Activated CD8-positive, alpha-beta memory T cell treated with anti-CD3 and anti-CD28 coated beads for 36 hours (primary cell): Measurements from ENCODE around the gene ALKBH6. TPM values are rescaled to one million over a fixed set of nuclear protein-coding genes. Genes with fewer than 3 reads are reported as not detected.

ENCODE experiments used
- CTCF ChIA-PET: fragments of 350-600 bp; sonication (Branson Sonifier 250); formaldehyde crosslinking; loops from one replicate; lab custom pipeline; 2021; ENCODE audit warnings: antibody characterized with exemption; lab: Charles Lee
- POLR2A ChIA-PET: fragments of 350-600 bp; sonication (Branson Sonifier 250); formaldehyde crosslinking; loops from one replicate; lab custom pipeline; 2021; ENCODE audit warnings: antibody characterized with exemption; lab: Charles Lee
- total RNA-seq, 2 experiments: library from RNA; stranded (reverse); gene quantifications; one replicate each; pipeline ENCODE4 v1.2.3, GENCODE V29; 2021

ALKBH6 gene
- total RNA-seq, 2 experiments from 2014 or later: 35.2 to 36.7 TPM

DNA sequence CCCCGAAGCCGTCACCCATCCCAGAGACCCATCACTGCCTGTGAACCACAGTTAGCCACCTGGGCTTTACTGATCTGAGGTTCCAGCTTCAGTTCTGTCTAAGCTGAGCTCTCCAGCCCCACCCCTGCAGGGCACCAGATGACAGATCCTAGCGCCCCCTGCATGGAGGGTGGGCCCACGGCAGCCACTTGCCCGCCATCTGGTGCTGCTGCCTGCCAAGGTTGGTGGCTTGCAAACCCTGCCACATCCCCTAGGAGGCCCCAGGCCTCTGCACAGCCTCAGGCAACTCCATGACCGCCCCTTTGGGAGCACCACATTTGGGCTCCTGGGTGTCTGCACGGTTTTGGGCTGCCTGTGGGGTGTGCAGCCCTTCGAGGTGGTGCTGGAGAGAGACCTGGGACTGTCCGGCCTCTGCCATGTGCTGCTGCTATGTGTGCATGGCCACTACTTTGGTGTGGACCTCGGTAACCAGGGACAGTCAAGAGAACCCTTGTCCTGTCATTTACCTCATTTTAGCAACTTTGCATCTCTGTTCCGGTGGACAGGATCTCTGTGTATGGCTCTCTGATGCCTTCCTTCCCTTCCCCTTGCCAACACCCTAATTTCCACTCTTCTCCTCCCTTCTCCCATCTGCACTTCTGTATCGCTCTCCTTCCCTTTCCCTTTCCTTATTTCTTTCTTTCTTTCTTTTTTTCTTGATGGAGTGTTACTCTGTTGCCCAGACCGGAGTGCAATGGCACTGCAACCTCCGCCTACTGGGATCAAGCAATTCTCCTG, 36.4 kb downstream of the ALKBH6 start:
- POLR2A ChIA-PET: no interaction called here
- CTCF ChIA-PET: no interaction called here

DNA sequence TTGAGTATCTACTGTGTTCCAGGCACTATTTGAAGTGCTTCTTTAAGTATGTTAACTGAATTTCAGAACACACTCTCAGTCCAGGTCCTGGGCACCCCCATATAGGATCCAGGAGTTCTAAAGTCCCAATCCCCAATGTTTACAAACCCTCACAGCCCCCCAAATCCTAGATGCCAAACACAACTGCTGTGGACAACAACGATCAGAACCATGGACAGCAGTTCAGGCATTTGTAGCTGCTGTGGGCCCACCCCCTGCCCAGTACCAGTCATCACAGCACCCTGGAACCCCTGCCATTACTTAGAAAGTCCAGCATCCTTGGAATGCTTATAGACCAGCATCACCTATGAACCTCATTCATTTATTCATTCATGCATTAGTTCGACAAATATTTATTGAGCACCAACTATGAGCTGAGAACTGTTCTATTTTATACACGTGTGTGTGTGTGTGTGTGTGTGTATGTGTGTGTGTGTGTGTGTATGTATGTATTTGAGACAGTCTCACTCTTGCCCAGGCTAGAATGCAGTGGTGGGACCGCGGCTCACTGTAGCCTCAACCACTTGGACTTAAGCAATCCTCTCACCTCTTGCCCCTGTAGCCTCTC, 38.3 kb downstream of the ALKBH6 start:
- ChIA-PET POLR2A (no interaction called here), CTCF (no interaction called here)

- CTCF ChIA-PET: no interaction called here
- POLR2A ChIA-PET: no interaction called here
Observed at GRCh38 chr19:35973487-35973886, 40.5 kb downstream of the ALKBH6 start.

GRCh38 chr19:35966771-35967170, 47.2 kb downstream of the ALKBH6 start:
- ChIA-PET POLR2A (interaction anchor here (0.5 kb wide), 1 partner anchor 634 kb away, joined by 3 read pairs; no protein-coding TSS in a partner anchor), CTCF (interaction anchor here (1.3 kb wide), 1 partner anchor 9 kb away, joined by 3 read pairs; no protein-coding TSS in a partner anchor)

GRCh38 chr19:35963514-35963913, 50.5 kb downstream of the ALKBH6 start:
- ChIA-PET CTCF (no interaction called here), POLR2A (no interaction called here)

GRCh38 chr19:35960432-35960972, 53.5 kb downstream of the ALKBH6 start:
- ChIA-PET CTCF (interaction anchor here (1.1 kb wide), 1 partner anchor 11 kb away, joined by 5 read pairs; no protein-coding TSS in a partner anchor), POLR2A (no interaction called here)

GRCh38 chr19:35959968-35960320, 54.1 kb downstream of the ALKBH6 start:
- ChIA-PET CTCF (interaction anchor here (1.1 kb wide), 1 partner anchor 10 kb away, joined by 5 read pairs; no protein-coding TSS in a partner anchor), POLR2A (no interaction called here)

Other genes with a start within 250 kb of the ALKBH6 start
- 10 to 100 TPM; 12.0 to 16.5 TPM for gene ARHGAP33, start 238.6 kb downstream of the ALKBH6 start, total RNA-seq
- not detected for gene PRODH2, start 201.4 kb downstream of the ALKBH6 start, total RNA-seq
- not detected for gene NPHS1, start 161.7 kb downstream of the ALKBH6 start, total RNA-seq
- 1 to 10 TPM; 1.0 TPM for gene KIRREL2, start 157.3 kb downstream of the ALKBH6 start, total RNA-seq
- 1 to 10 TPM in 1 of 2 experiments, under 1 TPM in 1; 0.61 to 1.7 TPM for gene APLP1, start 145.6 kb downstream of the ALKBH6 start, total RNA-seq
- 10 to 100 TPM; 80.2 to 85.9 TPM for gene NFKBID, start 113.7 kb downstream of the ALKBH6 start, total RNA-seq
- gene HCST, start 111.7 kb downstream of the ALKBH6 start, total RNA-seq: 10 to 100 TPM; 63.0 to 66.2 TPM
- gene TYROBP, start 105.9 kb downstream of the ALKBH6 start, total RNA-seq: not detected
- gene LRFN3, start 77.8 kb downstream of the ALKBH6 start, total RNA-seq: 10 to 100 TPM; 11.8 TPM
- 10 to 100 TPM; 22.6 to 26.0 TPM for gene SDHAF1, start 19.0 kb downstream of the ALKBH6 start, total RNA-seq
- gene SYNE4, start 5.4 kb downstream of the ALKBH6 start, total RNA-seq: 1 to 10 TPM; 1.2 to 1.4 TPM
- gene CLIP3, start 18.7 kb upstream of the ALKBH6 start, total RNA-seq: under 1 TPM; 0.06 to 0.21 TPM
- 1 to 10 TPM; 2.0 TPM for gene THAP8, start 40.1 kb upstream of the ALKBH6 start, total RNA-seq
- 10 to 100 TPM; 18.6 to 19.2 TPM for gene WDR62, start 40.7 kb upstream of the ALKBH6 start, total RNA-seq
- gene OVOL3, start 96.9 kb upstream of the ALKBH6 start, total RNA-seq: not detected
- 100 to 1,000 TPM; 109 to 130 TPM for gene POLR2I, start 100.7 kb upstream of the ALKBH6 start, total RNA-seq
- 100 to 1,000 TPM; 114 to 121 TPM for gene TBCB, start 101.3 kb upstream of the ALKBH6 start, total RNA-seq
- gene CAPNS1, start 125.9 kb upstream of the ALKBH6 start, total RNA-seq: 100 to 1,000 TPM; 360 to 374 TPM
- not detected for gene COX7A1, start 138.2 kb upstream of the ALKBH6 start, total RNA-seq
- 1 to 10 TPM; 2.0 to 2.1 TPM for gene ZNF565, start 200.5 kb upstream of the ALKBH6 start, total RNA-seq
- 100 to 1,000 TPM; 117 to 122 TPM for gene ZNF146, start 200.9 kb upstream of the ALKBH6 start, total RNA-seq